SK-N-SH (cell line): ENCODE measurements around the gene DDX19B. TPM values are rescaled to one million over a fixed set of nuclear protein-coding genes. Genes with fewer than 3 reads are reported as not detected.

ENCODE experiments used
- CTCF ChIA-PET: fragments of 300-600, 350-600 bp; formaldehyde crosslinking; extraction: SDS; loops from one replicate; lab custom pipeline; 2021; lab: Yijun Ruan, JAX
- POLR2A ChIA-PET: fragments of 350-600 bp; sonication (Branson Sonifier 250); formaldehyde crosslinking; extraction: SDS; loops from one replicate; lab custom pipeline; 2020; ENCODE audit warnings: antibody characterized with exemption, inconsistent platforms; lab: Yijun Ruan, JAX
- DNase-seq: peaks from one replicate; pipeline ENCODE4 v3.0.0; 2012
- H2AFZ ChIP-seq: fragments of 200-600 bp; sonication (generic); 2 replicates; pipeline ENCODE4 v1.8.1; 2016; ENCODE audit warnings: antibody characterized with exemption, mild to moderate bottlenecking, low read depth
- H3F3A ChIP-seq: fragments of 200-600 bp; sonication (generic); replicated peaks from 2 replicates; pipeline ENCODE3; 2016; ENCODE audit warnings: antibody characterized with exemption, mild to moderate bottlenecking; ENCODE audit not compliant: insufficient read depth
- H3K27ac ChIP-seq, 2 experiments: fragments of 200-500 bp in 1 of 2; fragments of 200-600 bp in 1 of 2; sonication (Bioruptor generic) in 1 of 2; sonication (generic), shearing (Covaris generic) in 1 of 2; 2 replicates each; pipeline versions ENCODE4 v1.5.1 to v1.6.1; 2014 to 2016; ENCODE audit warnings: low read depth in 2 of 2, inconsistent platforms in 1 of 2, low read length in 1 of 2, mild to moderate bottlenecking in 1 of 2, mixed read lengths in 1 of 2
- H3K27me3 ChIP-seq: fragments of 200-600 bp; sonication (generic), shearing (Covaris generic); 2 replicates; pipeline ENCODE4 v1.6.1; 2016; ENCODE audit warnings: mixed run types; ENCODE audit not compliant: insufficient read depth
- H3K36me3 ChIP-seq, 2 experiments: fragments of 200-500 bp in 1 of 2; fragments of 200-600 bp in 1 of 2; sonication (Bioruptor generic) in 1 of 2; sonication (generic) in 1 of 2; replicated peaks in 1 of 2; 2 replicates each; pipeline versions ENCODE3 to v1.5.1; 2014 to 2016; ENCODE audit warnings: low read length in 1 of 2, mild to moderate bottlenecking in 1 of 2; ENCODE audit not compliant: insufficient read depth in 2 of 2, control insufficient read depth in 1 of 2
- H3K4me1 ChIP-seq, 2 experiments: fragments of 200-500 bp in 1 of 2; fragments of 200-600 bp in 1 of 2; sonication (Bioruptor generic) in 1 of 2; sonication (generic), shearing (Covaris generic) in 1 of 2; 2 replicates each; pipeline versions ENCODE4 v1.5.1 to v1.6.1; 2014 to 2016; ENCODE audit warnings: low read depth in 1 of 2, low read length in 1 of 2, mixed run types in 1 of 2; ENCODE audit not compliant: insufficient read depth in 2 of 2, control insufficient read depth in 1 of 2
- H3K4me2 ChIP-seq: fragments of 200-600 bp; sonication (generic), shearing (Covaris generic); 2 replicates; pipeline ENCODE4 v1.6.1; 2017; ENCODE audit warnings: mixed run types
- H3K4me3 ChIP-seq, 2 experiments: fragments of 200-500 bp in 1 of 2; fragments of 200-600 bp in 1 of 2; sonication (Bioruptor generic) in 1 of 2; sonication (generic), shearing (Covaris generic) in 1 of 2; 2 replicates each; pipeline versions ENCODE4 v1.5.1 to v1.8.1; 2014 to 2016; ENCODE audit warnings: low read depth in 2 of 2, inconsistent platforms in 1 of 2, low read length in 1 of 2, mild to moderate bottlenecking in 1 of 2, mixed read lengths in 1 of 2, moderate library complexity in 1 of 2
- H3K79me2 ChIP-seq: fragments of 200-600 bp; sonication (generic); 2 replicates; pipeline ENCODE4 v1.8.1; 2017; ENCODE audit warnings: mild to moderate bottlenecking; ENCODE audit not compliant: insufficient read depth
- H3K9ac ChIP-seq: fragments of 200-600 bp; sonication (generic); 2 replicates; pipeline ENCODE4 v1.6.1; 2017; ENCODE audit warnings: mixed run types
- H3K9me2 ChIP-seq: fragments of 200-600 bp; sonication (generic); 2 replicates; pipeline ENCODE4 v1.6.1; 2017; ENCODE audit warnings: mixed run types
- H3K9me3 ChIP-seq: fragments of 200-600 bp; sonication (generic); 2 replicates; pipeline ENCODE4 v1.6.1; 2017; ENCODE audit warnings: mixed run types, mild to moderate bottlenecking, moderate library complexity
- H4K20me1 ChIP-seq: fragments of 200-600 bp; sonication (generic); 2 replicates; pipeline ENCODE4 v1.6.1; 2017; ENCODE audit warnings: mild to moderate bottlenecking, mixed run types; ENCODE audit not compliant: insufficient read depth
- CHD2 ChIP-seq: fragments of 150-350 bp; IDR thresholded peaks from 2 replicates; pipeline ENCODE4 v1.6.1; 2018; ENCODE audit warnings: low read length; ENCODE audit not compliant: partially characterized antibody
- CTCF ChIP-seq: fragments of 200-600 bp; sonication (generic); IDR thresholded peaks from 2 replicates; pipeline ENCODE4 v1.6.1; 2017; ENCODE audit warnings: antibody characterized with exemption, mild to moderate bottlenecking, moderate library complexity
- ELF1 ChIP-seq: IDR thresholded peaks from 2 replicates; pipeline ENCODE4 v1.4.0; 2012
- EZH2phosphoT487 ChIP-seq: fragments of 200-600 bp; sonication (generic); IDR thresholded peaks from 2 replicates; pipeline ENCODE4 v1.6.1; 2017; ENCODE audit warnings: low read depth, mixed run types, mild to moderate bottlenecking, antibody characterized with exemption, moderate library complexity, borderline replicate concordance
- FOSL2 ChIP-seq: IDR thresholded peaks from 2 replicates; pipeline ENCODE4 v1.4.0; 2012; ENCODE audit warnings: low read depth, mild to moderate bottlenecking, moderate library complexity, borderline replicate concordance
- FOXJ3 ChIP-seq: sonication (generic); formaldehyde crosslinking; IDR thresholded peaks from 2 replicates; pipeline ENCODE4 v1.5.1; 2020; ENCODE audit warnings: mild to moderate bottlenecking, missing genetic modification reagents
- FOXM1 ChIP-seq: IDR thresholded peaks from 2 replicates; pipeline ENCODE4 v1.4.0; 2012; ENCODE audit warnings: low read depth, mild to moderate bottlenecking
- MAX ChIP-seq: IDR thresholded peaks from 2 replicates; pipeline ENCODE4 v1.4.0; 2012; ENCODE audit warnings: low read depth
- MEF2A ChIP-seq: IDR thresholded peaks from 2 replicates; pipeline ENCODE4 v1.4.0; 2012; ENCODE audit warnings: low read depth, borderline replicate concordance
- MXI1 ChIP-seq: IDR thresholded peaks from 2 replicates; pipeline ENCODE4 v1.6.1; 2012; ENCODE audit warnings: mild to moderate bottlenecking, low read depth, low read length, improper control_type of control experiment
- RAD21 ChIP-seq: IDR thresholded peaks from 2 replicates; pipeline ENCODE4 v1.6.1; 2012; ENCODE audit warnings: mild to moderate bottlenecking, low read length
- RCOR1 ChIP-seq: fragments of 150-350 bp; IDR thresholded peaks from 2 replicates; pipeline ENCODE4 v1.6.1; 2017; ENCODE audit warnings: antibody characterized with exemption, low read length
- SIN3A ChIP-seq: IDR thresholded peaks from 2 replicates; pipeline ENCODE4 v1.6.1; 2012; ENCODE audit warnings: low read depth, mild to moderate bottlenecking, low read length, moderate library complexity, borderline replicate concordance
- SMC3 ChIP-seq: IDR thresholded peaks from 2 replicates; pipeline ENCODE4 v1.6.1; 2012; ENCODE audit warnings: low read depth, low read length, improper control_type of control experiment
- USF1 ChIP-seq: IDR thresholded peaks from 2 replicates; pipeline ENCODE4 v1.4.0; 2012; ENCODE audit warnings: low read depth, borderline replicate concordance
- WGBS: methylation state at CpG from one replicate; pipeline ENCODE4 v1.1.6; 2017; ENCODE audit warnings: low lambda C conversion rate; 5-methylcytosine and 5-hydroxymethylcytosine counted together
- polyA plus RNA-seq, 3 experiments: library from polyadenylated mRNA; depleted of rRNA; stranded (reverse); fragments of >200 nt; gene quantifications; 2 replicates each; pipeline ENCODE4 v1.2.3, GENCODE V29; 2012

Gene DDX19B
- polyA plus RNA-seq, 1 of the 3 experiments (the other 2 are of a cell fraction) = 43.6 TPM

- Histone ChIP-seq H3K36me3 (peaks cover 41 to 71% of the 10 kb centered on the region in 2 experiments), H3K4me3 (no peak overlapping the region), H3K9me3 (no peaks in the 10 kb centered on the region), H3F3A (peaks cover 5% of the 10 kb centered on the region), H3K27me3 (no peaks in the 10 kb centered on the region), H3K9me2 (no peaks in the 10 kb centered on the region), H3K27ac (no peak overlapping the region), H4K20me1 (peaks cover 13% of the 10 kb centered on the region), H3K4me1 (no peaks in the 10 kb centered on the region), H3K9ac (no peak overlapping the region), H2AFZ (no peak overlapping the region), H3K4me2 (no peak overlapping the region), H3K79me2 (peaks cover 2% of the 10 kb centered on the region; the same call in 1 of the 2 replicates)
- no peak for TF ChIP-seq MAX
- POLR2A ChIA-PET = no interaction called here
- no peak for DNase-seq
- WGBS = 92% methylated on average over 3 of the region's 3 CpGs
- CTCF ChIA-PET = no interaction called here
Measured at GRCh38 chr16:70270176-70270575, 28.8 kb upstream of the DDX19B start.

GRCh38 chr16:70271696-70272095 is 27.3 kb upstream of the DDX19B start:
- H3K9ac ChIP-seq = no peak overlapping the region
- H3K9me3 ChIP-seq = no peaks in the 10 kb centered on the region
- DNase-seq = no peak
- no peaks in the 10 kb centered on the region for H3K27me3 ChIP-seq
- H3K36me3 ChIP-seq = peaks cover 41 to 70% of the 10 kb centered on the region in 2 experiments
- no peak for TF ChIP-seq EZH2phosphoT487
- no peak for TF ChIP-seq RCOR1
- no peak for TF ChIP-seq ELF1
- TF ChIP-seq FOXJ3 (CRISPR knock-in tag) = no peak
- no peak for TF ChIP-seq SIN3A
- TF ChIP-seq USF1 = no peak
- TF ChIP-seq MEF2A = no peak
- no peak for TF ChIP-seq CTCF
- no peak for TF ChIP-seq FOXM1
- TF ChIP-seq RAD21 = no peak
- no peak for TF ChIP-seq FOSL2
- no peak for TF ChIP-seq MXI1
- TF ChIP-seq SMC3 = no peak
- no peak for TF ChIP-seq CHD2
- peaks cover 13% of the 10 kb centered on the region for H4K20me1 ChIP-seq
- H2AFZ ChIP-seq = no peak overlapping the region
- H3K9me2 ChIP-seq = no peaks in the 10 kb centered on the region
- ChIA-PET POLR2A (interaction anchor here (0.6 kb wide), 1 partner anchor 10 kb away, joined by 4 read pairs; no protein-coding TSS in a partner anchor), CTCF (interaction anchor here (1.4 to 2.8 kb wide), 2 partner anchors 11 to 20 kb away, joined by 3 to 15 read pairs; partner anchors contain the start of gene EXOSC6)
- 94% methylated on average over 5 of the region's 10 CpGs for WGBS
- no peak overlapping the region for H3K4me3 ChIP-seq
- H3K79me2 ChIP-seq = no peaks in the 10 kb centered on the region; the same call in 1 of the 2 replicates
- peaks cover 0 to 2% of the 10 kb centered on the region in 2 experiments; a peak in 1 of 4 replicates for H3K4me1 ChIP-seq
- H3K27ac ChIP-seq = no peak overlapping the region
- H3F3A ChIP-seq = peaks cover 5% of the 10 kb centered on the region
- no peak overlapping the region for H3K4me2 ChIP-seq
